ENCODE data around the gene THOC2.
"Not testable (repeated sequence)": the region's sequence is repeated elsewhere in the genome, so short reads cannot be mapped to it uniquely, and the experiment has no call there.

THOC2 gene

DNA sequence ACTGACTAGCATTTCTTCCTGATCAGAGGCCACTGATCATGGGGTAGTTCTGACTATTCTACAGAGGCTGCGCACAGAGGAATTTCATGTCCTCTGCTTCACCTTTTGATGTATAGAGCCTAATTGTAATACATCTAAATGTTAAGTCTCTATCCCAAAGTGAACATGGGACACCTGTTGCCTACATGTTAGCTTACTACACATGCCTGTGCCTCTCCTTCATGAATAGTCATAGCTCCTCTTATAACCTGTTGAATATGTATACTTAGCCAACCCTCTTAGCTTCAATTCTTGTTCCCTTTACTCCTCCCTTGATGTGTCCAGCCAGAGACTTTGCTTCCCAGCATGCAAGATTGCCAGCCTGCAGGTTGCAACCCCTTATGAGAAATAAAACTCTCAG, 9.6 kb upstream of the THOC2 start:
- DNase-seq (ENCODE audit: low read depth), result no peak
- TF ChIP-seq, protein P1, sequence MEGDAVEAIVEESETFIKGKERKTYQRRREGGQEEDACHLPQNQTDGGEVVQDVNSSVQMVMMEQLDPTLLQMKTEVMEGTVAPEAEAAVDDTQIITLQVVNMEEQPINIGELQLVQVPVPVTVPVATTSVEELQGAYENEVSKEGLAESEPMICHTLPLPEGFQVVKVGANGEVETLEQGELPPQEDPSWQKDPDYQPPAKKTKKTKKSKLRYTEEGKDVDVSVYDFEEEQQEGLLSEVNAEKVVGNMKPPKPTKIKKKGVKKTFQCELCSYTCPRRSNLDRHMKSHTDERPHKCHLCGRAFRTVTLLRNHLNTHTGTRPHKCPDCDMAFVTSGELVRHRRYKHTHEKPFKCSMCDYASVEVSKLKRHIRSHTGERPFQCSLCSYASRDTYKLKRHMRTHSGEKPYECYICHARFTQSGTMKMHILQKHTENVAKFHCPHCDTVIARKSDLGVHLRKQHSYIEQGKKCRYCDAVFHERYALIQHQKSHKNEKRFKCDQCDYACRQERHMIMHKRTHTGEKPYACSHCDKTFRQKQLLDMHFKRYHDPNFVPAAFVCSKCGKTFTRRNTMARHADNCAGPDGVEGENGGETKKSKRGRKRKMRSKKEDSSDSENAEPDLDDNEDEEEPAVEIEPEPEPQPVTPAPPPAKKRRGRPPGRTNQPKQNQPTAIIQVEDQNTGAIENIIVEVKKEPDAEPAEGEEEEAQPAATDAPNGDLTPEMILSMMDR (IDR thresholded peaks at IDR 0.05; ENCODE audit: control insufficient read depth, insufficient read depth, low read depth, low read length, missing control alignments), result no peak
- no peak overlapping the region for H3K4me3 ChIP-seq (ENCODE audit: control insufficient read depth, low read depth, low read length)

DNA sequence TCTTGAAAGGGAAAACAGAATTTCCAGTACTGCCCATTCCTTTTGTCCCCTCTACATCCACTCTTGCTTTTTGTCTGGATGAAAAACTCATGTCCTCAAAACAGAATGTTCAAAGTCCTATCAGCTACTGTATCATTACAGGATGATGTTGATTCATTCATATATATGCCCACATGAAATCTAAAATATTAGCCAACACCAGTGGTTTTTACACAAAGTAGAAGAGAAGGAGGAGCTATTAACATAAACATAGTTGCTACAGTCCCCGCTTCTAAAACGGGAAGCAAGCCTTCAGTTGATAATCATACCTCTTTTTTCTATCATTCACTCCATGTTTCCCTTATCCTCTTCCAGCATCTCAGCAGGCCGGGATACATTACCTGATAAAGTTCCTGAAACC, 7.7 kb upstream of the THOC2 start:
- TF ChIP-seq, protein P1 (IDR thresholded peaks at IDR 0.05; ENCODE audit: control insufficient read depth, insufficient read depth, low read depth, low read length, missing control alignments), result no peak
- H3K4me3 ChIP-seq (ENCODE audit: control insufficient read depth, low read depth, low read length), result no peak overlapping the region
- no peak for DNase-seq (ENCODE audit: low read depth)

DNA sequence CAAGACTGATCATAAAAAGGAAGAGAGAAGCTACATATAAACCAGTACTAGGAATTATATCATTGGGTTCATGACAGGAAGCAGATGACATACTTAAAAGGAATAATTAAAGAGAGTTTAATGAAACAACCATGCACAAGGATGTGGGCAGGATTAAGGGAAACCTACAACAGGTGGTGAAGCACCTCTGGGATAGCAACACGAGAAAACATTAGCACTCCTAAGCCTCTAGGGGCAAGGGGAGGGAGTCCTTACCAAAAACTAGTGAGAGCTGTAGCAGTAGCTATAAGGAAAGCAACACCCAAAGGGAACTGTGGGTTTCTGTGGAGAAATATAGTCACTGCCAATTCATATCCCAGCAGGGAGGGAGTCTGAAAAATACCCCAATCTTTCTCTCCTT, 7.2 kb upstream of the THOC2 start:
- DNase-seq (ENCODE audit: low read depth), result no peak
- no peak overlapping the region for H3K4me3 ChIP-seq (ENCODE audit: control insufficient read depth, low read depth, low read length)
- TF ChIP-seq, protein P1 (IDR thresholded peaks at IDR 0.05; ENCODE audit: control insufficient read depth, insufficient read depth, low read depth, low read length, missing control alignments), result no peak

DNA sequence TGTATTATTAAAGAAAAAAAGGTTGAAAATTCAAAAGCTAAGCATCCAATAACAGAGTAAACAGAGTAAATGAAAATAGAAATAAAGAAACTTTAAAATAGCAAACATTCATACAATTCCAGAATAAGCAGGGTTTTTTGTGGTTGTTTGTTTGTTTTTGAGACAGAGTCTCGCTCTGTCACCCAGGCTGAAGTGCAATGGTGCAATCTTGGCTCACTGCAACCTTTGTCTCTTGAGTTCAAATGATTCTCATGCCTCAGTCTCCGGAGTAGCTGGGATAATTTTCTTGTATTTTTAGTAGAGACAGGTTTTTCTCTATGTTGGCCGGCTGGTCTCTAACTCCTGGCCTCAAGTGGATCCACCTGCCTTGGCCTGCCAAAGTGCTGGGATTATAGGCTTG, 6.6 kb upstream of the THOC2 start:
- TF ChIP-seq, protein P1 (IDR thresholded peaks at IDR 0.05; ENCODE audit: control insufficient read depth, insufficient read depth, low read depth, low read length, missing control alignments), result no peak
- H3K4me3 ChIP-seq (ENCODE audit: control insufficient read depth, low read depth, low read length), result no peak overlapping the region
- DNase-seq (ENCODE audit: low read depth), result no peak

DNA sequence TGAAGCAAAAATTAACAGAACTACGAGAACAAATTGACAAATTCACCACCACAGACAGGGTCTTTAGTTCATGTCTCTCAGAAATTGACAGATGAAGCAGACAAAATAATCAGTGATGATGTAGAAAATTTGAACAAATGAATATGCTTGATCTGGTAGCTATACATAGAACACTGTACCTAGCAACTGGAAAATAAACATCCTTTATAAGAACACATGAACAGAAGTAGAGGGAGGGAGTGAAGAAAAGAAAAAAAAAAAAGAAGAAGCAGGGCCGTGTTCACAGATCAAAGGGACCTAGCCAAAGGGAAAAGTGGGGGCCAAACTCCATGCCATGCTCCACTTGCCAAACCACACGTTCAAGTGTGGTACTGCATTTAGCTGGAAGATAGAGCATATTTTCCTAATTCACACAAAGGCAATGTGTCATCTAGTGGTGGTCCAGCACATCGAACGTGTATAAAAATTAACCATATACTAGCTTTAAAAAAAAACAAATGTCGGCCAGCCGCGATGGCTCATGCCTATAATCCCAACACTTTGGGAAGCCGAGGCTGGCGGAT, 5.6 kb upstream of the THOC2 start:
- no peak for DNase-seq (ENCODE audit: low read depth)
- TF ChIP-seq, protein P1 (IDR thresholded peaks at IDR 0.05; ENCODE audit: control insufficient read depth, insufficient read depth, low read depth, low read length, missing control alignments), result no peak
- H3K4me3 ChIP-seq (ENCODE audit: control insufficient read depth, low read depth, low read length), result no peak overlapping the region

DNA sequence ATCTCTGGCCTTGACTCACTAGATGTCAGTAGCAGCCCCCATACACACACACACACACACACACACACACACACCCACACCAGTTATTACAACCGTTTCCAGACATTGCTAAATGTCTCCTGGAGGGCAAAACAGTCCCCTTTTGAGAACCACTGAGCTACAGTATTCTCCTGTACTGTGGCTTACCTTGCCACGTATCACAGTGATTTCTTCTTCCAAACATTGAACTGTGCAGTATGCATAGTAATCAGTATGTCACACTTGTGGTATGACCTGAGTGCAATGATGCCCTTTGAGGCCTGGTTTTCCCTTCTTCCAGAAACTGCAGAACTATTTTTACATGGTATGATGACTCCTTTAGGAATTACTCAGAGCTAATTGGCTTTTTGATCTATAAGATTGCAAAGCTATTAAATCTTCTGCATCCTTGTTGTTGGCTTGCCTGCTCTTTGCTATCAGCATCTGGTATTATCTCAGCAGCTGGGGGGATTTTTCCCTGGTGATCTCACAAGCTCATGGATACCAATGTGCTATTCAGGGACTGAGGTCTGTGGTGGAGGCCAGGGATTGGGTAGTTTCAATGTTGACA, 3.6 kb upstream of the THOC2 start:
- TF ChIP-seq, protein P1 (IDR thresholded peaks at IDR 0.05; ENCODE audit: control insufficient read depth, insufficient read depth, low read depth, low read length, missing control alignments), result no peak

DNA sequence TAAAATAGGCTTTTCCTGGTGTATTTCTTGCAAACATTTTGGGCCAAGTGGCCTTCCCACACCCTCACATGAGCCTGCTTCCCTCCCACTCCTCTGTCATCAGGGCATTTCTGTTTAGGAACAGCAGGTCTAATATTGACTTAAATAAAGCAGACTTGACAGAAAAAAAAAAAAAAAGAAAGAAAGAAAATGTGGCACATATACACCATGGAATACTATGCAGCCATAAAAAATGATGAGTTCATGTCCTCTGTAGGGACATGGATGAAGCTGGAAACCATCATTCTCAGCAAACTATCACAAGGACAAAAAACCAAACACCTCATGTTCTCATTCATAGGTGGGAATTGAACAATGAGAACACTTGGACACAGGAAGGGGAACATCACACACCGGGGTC, 2.3 kb upstream of the THOC2 start:
- DNase-seq (ENCODE audit: low read depth), result not testable (repeated sequence)

More for the DNA sequence above, 3.6 kb upstream of the THOC2 start:
- H3K4me3 ChIP-seq (ENCODE audit: control insufficient read depth, low read depth, low read length), result no peak overlapping the region
- DNase-seq (ENCODE audit: low read depth), result peak; percentile 23

DNA sequence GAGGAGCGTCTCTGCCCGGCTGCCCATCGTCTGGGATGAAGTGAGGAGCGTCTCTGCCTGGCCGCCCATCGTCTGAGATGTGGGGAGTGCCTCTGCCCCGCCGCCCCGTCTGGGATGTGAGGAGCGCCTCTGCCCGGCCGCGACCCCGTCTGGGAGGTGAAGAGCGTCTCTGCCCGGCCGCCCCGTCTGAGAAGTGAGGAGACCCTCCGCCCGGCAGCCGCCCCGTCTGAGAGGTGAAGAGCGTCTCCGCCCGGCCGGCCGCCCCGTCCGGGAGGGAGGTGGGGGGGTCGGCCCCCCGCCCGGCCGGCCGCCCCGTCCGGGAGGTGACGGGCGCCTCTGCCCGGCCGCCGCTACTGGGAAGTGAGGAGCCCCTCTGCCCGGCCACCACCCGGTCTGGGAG, 1.2 kb upstream of the THOC2 start:
- not testable (repeated sequence) for DNase-seq (ENCODE audit: low read depth); H3K4me3 ChIP-seq (ENCODE audit: control insufficient read depth, low read depth, low read length)

More for the DNA sequence above, 2.3 kb upstream of the THOC2 start:
- H3K4me3 ChIP-seq (ENCODE audit: control insufficient read depth, low read depth, low read length), result not testable (repeated sequence)
